ENCODE measurements around the gene RPL38.
"Not testable (repeated sequence)": the region's sequence is repeated elsewhere in the genome, so short reads cannot be mapped to it uniquely, and the experiment has no call there.

Gene RPL38

DNA sequence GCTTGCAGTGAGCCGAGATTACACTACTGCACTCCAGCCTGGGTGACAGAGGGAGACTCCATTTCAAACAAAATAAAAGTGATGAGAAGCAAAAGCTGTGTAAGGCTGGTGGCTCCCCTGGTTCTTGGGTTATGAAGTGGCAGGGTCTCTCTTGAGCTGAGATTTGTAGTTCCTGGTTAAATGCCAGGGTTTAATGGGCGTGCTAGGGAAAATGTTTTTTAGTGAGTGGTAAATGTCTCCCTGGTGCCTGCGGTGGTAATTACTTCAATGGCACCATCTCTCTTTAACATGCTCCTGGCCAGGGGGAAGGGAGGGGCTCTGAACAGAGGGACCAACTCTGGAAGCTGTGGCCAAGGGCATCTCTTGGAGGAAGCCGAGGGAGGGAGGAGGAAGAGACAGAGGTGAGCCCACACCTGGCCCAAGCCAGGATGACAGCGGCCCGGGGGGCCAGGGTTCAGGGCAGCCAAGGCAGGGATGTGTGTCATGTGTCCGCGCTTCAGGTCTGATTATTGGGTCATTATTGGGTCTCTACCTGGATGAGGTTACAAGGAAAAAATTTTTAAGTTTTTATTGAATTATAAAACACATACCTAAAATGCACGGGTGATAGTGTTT is 17.8 kb upstream of the RPL38 start:
- peak; percentile 30 for DNase-seq

DNA sequence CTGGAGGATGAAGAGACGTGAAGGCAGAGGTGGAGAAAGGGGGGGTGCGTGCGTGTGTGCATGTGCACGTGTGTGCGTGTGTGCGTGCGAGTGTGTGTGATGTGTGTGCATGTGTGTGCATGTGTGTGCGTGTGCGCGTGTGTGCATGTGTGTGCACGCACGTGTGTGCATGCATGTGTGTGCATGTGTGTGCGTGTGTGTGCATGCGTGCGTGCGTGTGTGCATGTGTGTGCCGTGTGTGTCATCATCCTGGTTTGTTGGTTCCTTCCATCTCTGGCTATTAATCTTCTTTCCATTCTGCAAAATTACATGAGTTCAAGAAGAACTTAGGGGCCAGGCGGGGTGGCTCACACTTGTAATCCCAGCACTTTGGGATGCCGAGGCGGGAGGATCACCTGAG is 17.0 kb upstream of the RPL38 start:
- DNase-seq = no peak

DNA sequence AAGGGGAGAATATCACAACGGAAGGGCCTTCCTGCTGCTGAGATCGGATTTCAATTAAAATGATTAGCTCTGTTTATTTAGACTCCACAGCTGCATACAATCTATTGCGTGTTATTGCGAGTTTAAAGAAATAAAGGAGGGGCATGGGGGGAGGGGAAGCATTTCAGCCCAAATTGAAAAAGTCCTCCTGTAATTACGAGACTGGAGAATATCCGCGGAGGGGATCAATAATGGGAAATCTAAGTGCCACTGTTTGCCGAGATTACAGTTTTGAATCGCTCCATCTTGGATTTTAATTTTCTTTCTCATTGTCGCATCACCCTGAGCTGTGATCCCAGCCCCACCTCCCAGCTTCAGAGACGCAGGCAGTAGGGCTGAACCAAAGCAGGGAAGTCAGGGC is 15.7 kb upstream of the RPL38 start:
- peak; percentile 21 for DNase-seq

DNA sequence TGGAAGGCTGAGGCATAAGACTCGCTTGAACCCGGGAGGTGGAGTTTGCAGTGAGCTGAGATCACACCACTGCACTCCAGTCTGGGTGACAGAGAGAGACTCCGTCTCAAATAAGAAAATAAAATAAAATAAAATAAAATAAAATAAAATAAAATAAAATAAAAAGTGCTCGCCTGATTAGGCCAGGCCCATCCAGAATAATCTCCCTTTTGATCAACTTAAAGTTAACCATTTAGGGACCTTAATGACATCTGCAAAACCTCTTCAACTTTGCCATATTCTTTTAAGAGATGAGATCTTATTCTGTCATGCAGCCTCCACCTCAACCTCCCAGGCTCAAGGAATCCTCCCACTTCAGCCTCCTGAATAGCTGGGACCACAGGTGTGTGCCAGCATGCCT is 14.8 kb upstream of the RPL38 start:
- not testable (repeated sequence) for DNase-seq

DNA sequence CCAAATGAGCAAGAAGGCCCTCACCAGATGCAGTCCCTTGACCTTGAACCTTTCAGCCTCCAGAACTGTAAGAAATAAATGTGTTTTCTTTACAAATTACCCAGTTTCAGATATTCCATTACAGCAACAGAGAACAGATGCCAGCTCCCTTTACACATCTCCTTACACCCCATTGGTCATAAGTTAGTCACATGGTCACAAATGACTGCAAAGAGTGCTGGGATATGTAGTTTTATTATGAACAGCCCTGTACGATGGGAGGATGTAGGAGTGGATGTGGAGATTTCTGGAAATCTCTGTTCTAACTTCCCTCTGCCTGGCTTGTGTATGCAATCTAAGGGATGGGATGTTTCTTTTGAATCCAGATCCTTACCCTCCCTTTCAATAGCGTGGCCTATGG is 13.3 kb upstream of the RPL38 start:
- DNase-seq = peak; percentile 58

DNA sequence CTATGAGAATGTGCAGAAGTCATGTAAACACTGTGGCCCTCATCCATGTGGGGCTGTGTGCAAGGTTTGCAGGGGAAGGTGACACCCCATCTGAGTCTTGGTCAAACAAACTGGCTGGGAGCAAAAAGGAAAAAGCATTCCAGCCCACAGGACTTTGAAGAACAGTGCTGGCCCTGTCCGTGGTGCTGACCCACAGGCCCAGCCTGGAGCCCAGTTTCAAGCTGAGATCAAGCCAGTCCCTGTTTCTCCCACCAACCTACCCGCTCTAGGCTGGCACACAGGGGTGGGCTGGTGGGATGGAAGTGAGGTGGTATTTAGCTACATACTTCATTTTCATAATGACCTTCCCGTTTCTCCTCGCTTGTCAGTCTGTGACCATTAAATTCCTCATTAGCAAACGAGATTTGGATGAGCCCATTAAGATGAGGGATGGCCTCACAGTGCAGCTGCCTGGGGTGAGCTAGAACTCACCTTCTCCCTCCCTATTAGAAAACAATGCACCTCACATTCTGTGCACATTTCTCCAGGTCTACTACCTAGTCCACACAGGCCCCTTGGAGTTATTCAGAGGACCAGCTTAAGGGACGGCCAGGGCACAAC is 12.6 kb upstream of the RPL38 start:
- DNase-seq = no peak

DNA sequence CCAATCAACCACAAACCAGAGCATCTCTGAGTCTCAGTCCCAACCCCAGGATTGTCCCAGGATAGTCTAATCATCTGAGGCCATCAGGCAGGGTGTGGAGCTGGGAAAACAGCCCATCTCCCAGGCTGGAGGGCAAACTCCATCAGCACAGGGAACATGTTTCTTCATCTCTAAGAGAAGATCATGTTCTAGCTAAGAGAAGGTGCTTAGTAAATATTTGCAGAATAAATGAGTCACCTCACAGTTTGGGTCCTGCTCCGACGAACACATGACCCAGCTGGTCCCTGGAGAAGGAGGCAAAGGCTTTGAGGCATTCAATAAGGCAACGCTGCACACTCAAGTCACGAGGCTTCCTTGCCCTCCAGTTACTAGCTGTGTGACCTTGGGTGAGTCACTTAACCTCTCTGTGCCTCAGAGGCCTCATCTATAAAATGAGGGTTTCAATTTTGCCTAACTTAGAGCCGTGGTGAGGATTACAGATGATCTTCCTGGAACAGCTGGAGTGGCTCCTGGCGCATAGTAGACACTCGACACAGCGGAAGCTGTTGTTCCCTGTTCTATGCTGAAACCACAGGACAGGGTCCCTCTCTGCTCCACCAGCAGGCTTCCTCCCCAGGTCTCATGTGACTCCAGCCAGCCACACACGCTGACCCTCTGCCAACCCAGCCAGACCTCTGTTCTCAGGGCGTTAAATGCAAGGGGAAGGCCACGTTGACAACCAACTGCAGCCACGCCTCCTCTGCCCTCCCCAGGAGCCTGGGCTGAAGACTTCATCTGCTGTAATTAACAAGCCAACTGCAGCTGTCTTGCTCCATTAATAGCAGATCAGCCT is 10.3 kb upstream of the RPL38 start:
- DNase-seq = peak; percentile 6

DNA sequence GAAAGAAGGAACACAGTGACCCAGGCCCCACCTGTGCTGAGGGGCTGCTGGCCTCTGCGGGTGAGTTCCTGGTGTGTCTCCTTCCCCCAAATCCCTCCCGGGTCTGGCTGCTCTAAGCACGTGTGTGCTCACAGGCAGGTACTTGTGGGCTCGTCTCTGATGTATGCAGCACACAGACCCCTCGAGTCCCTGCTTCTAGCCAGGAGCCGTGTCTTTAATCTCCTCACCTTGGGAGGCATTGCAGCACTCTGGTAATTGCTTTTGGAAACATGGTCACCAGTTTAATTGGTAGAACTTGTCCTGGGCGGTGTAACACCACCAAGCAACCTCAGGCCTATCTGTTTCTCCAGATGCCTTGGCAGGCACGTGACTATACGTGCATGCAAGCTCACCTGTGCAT is 8.8 kb upstream of the RPL38 start:
- DNase-seq = no peak

DNA sequence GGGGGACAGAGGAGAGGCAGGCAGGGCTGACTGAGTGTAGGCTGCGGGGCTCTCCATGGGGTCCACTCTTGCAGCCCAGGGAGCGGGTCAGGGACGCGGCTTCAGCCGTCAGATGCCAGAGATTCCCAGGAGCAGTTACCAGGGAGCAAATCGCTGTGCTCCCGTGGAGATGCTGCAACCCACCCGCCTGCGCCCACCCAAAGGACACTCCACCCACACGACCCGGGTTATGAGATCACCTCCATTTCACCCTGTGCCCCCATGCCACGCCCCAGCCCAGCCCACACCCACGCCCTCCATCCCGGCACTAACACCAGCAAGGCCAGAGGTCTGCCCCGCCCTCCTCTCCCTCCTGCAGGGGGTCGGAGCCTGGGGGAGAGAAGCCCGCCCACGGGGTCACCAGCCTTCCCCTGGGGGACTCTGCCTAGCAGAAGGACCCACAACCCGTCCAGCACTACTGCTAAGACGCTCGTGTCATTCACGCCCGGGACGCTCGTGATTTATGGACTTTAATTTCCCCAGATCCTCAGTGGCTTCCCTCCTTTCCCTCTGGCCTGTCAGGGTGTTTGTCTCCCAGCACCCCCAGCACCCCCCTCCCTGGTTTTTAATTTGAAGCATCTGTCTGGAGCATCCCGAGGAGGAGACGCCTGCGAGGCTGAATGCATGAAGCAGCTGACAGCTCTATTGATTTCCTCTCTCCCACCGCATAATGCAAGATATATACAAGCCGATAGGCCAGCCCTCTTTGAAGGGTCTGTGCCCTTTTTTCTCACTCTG is 6.7 kb upstream of the RPL38 start:
- no peak for DNase-seq

DNA sequence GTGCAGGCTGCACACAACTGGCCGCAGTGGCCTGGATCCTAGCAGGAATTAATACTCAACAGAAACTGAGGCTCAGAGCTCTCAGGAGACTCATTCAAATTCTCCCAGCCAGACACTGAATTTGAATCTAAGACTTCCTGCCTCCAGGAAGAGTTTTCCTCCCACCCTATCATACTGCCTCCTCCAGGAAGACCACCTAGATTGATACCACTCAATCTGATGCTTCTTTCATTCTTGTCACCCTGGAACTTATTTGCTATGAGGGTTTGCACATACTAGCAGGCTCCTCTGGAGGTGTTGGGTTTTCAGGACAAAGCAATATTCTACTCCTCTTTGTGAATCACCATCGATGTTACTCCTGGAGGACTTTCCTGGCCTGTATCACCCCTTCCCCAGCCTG is 5.7 kb upstream of the RPL38 start:
- DNase-seq = no peak

DNA sequence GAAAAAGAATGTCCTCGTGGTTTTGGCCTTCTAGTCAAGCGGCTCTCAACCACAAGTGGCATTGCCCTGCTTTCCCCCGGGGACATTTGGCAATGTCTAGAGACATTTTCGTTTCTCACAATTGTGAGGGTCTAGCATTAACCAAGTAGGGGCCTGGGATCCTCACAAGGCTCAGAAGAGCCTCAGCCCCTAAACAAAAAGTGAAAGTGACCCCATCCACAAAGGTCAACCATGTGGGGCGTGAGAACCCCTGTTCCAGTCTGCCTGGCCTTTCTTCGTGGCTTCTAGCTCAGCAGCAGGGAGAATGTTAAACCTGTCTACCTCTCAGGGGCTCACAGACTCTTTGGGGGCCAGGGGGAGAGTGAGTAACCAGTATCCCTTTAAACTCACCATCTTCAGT is 4.8 kb upstream of the RPL38 start:
- DNase-seq = no peak

DNA sequence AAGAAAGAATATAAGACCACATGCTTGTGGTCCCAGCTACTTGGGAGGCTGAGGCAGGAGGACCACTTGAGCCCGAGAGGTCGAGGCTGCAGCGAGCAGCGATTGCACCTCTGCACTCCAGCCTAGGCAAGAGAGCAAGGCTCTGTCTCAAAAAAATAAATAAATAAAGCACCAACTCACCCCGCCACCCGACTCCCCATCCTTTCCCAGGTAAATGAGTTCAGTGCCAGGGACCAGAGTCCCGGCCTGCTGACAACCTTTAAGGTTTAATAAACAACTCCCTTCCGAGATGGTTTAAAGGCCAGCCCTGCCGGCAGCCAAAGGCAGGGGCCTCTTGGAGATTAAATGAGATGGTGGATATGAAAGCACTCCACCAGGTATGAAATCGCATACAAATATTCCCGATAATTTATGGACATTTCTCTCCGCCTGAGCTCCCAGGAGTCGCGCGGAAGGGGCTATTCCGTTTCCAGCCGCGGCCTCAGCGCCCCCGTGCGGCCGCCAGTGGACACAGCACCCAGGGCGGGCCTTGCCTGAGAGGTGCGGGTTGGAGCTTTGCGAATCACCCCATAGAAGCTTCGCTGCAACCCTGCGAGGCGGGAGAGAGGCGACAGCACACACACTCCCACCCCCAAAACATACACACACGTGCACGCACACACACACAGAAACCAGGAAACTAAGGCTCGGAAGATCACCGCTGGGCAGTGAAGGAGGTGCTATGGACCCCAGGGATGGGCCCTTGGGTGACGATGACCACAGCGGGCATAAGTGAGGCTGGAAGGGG is 4.0 kb upstream of the RPL38 start:
- DNase-seq = no peak

DNA sequence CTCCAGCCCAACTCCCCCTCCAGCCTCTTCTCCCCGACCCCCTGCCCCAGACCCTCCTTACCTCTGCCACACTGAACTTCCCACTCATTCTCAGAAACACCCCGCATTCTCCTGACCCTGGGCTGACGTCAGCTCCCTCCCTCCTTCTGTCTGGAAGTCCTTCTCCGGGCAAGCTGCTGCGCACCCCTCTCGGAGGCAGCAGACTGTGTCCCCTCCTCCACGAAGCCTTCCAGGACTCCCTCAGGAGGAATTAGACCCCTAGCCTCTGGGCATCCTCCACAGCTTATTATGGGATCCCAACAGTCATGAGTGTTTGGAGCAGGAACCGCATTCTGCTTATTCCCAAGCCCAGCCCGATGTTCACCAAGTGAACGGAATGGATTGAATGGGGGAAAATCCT is 3.4 kb upstream of the RPL38 start:
- no peak for DNase-seq

DNA sequence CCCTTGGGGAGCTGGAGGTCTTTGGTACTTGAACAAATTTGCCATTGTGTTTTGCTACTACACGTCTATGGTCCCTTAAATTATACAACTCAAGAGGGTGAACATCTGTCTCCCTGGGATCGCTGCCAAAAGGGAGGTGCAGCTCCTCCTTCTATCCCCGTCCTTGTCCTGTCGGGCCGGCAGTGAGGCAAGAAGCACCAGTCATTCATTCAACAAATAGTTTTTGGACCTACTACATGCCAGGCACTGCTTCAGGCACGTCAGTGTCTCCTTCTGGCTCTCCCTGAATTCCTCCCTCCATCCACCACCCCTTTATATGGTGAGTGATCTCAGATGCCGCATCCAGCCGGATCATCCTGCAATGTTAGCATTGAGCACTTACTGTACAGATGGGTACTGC is 2.2 kb upstream of the RPL38 start:
- DNase-seq = peak; percentile 81

DNA sequence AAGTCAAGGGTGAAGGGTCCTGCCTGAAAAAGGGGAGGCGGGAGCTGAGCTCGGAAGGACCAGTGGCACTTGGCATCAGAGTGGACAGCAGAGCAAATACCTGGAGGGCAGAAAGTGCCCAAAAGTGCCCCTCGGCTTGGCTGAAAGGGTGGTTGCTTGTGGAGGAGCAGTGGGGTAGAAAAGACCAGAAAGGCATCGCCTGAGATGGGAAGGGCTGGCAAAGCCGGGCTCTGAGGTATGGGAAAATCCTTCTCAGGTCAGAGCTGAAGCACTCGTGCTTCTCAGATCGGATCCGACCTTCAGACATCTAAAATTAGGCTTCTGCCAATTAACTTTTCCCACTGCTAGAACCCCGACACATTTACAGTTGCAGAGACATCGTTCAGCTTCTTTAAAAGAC is 1.5 kb upstream of the RPL38 start:
- no peak for DNase-seq

DNA sequence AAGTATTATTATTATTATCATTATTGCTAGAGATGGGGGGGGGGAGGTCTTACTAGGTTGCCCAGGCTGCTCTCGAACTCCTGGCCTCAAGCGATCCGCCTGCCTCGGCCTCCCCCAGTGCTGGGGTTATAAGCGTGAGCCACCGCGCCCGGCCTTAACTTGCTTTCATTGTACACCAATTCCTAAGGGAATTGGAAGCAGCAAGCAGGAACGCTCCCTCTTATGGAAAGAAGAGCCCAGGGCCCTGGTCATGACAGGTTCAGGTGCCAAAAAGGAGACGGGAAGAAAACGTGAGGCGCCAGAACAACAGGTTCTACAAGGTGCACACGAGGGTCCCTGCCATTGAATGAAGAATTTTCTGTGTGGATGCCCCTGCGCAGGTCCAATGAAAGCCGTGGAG is 540 bp upstream of the RPL38 start:
- DNase-seq = no peak

DNA sequence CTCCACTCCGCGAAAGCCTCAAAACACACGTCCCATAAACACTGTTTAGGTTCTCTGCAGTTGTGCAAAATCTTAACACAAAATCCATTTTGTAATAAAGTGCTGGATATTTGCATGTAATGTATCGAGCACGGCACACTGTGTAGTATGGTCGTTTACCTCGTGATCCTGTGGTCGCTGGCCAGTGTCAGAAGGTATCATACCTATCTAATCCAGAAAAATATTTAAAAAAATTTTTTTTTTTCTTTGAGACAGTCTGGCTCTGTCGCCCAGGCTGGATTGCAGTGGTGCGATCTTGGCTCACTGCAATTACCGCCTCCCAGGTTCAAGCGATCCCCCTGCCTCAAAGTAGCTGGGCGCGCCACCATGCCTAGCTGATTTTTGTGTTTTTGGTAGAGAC is 996 bp downstream of the RPL38 start:
- no peak for DNase-seq

DNA sequence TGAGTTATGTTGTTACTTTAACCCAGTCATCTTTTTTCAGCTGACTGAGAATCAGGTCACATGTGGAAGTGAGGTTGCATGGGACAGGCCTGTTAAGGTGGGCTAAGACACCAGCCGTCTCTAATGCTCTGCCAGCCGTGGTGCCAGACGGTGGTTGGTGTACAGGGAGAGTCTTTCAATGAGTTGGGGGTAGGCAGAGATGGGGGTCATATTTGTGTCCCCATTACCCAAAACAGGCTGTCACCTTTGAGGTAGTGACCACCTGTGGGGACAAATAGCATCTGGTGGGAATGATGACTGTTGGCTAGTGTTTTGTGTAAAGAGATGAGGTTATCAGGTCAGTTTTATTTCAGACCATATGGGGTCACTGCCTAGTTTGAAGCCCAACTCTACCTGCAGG is 1.8 kb downstream of the RPL38 start:
- no peak for DNase-seq

DNA sequence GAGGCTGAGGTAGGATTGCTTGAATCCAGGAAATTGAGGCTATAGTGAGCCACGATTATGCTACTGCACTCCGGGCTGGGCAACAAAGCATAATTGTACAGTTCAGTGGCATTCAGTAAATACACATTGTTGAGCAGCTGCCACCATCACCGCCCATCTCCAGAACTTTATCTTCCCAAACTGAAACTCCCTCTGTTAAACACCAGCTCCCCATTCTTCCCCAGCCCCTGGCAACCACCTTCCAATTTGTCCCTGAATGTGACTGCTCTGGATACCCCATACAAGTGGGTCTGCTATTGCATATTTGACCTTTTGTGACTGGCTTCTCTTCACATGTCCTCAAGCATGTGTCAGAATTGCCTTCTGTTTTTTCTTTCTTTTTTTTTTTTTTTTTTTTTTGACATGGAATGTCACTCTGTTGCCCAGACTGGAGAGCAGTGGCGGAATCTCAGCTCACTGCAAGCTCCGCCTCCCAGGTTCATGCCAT is 2.9 kb downstream of the RPL38 start:
- DNase-seq = no peak

DNA sequence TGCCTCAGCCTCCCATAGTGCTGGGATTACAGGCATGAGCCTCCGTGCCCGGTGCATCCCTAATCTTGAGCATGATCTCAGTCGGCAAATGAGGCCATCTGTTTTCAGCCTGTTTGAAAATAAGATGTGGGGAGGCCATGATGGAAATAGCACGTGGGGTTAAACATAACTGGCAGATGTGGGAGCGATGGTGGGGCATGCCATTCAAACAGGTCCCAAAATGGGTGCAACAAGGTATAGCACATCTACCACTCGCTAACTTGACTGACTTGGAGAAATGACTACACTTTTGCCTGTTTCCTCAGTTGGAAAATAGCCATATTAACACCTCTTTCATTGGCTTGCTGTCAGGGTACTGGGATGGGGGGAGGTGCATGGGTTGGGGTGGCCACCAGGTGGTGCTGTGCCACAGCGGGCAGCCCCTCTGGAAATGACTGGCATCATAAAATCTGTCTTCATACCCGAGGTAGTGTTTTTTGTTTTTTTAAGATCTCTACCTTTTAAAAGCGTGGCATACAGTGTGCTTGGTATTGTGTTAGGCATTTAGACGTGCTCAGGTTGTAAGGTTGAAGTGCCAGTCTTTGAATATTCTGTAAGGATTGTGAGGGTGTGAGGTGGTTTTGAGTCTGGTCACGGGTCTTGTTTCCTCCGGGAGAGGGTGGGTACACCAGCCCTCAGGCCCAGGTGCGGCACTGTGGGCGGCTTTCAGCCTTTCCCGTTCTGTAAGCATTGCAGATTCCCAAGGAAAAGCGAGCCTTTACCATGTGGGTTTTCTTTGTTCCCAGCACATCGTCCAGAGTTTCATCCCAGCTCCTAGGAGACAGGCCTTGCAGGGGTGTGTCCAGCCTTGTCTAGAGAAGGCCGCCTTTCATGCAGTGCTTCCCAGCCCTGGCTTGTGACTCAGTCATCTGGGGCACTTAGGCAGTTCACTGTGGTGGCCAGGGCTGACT is 7.0 kb downstream of the RPL38 start:
- DNase-seq = peak; percentile 29

DNA sequence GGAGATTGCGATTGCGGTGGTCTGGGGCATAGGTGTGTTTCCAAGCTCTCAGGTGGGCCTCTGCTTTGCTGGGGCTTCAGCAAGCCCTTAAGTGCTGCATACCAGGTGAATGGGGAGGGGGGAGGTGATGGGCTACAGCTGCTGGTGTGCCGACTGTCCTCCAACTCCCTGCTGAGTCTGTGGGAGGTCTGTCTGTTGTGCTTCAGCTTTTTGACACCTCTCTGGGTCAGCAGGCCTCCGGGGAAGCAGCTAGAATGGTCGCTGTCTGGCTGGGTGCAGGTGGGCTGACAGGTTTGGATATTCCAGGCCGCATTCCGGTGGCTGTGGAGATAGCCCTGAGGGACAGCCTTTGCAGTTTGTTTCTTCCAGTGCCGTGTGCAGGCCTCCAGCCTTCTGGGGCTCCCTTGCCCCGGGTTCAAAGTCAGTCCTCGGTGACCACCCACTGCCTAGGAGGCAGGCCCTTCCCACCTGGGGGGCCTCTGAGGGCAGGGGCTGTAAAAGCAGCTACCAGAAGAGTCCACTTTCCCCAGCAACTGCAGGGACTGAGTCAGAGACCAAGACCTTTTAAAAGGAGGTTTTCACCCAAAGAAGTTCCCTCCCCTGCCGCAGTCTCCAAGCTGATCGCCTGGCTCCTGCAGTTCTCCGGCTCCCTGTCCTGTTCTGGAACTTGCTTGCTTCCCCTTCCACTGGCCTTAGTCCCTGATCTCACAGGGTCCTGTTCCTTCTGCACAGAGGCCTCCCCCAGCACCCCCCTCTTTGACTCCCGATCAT is 7.8 kb downstream of the RPL38 start:
- no peak for DNase-seq

Measured in NCI-H1105 treated with DMSO at 0.1 percent for 48 hours (cell line).